CD4-positive, CD25-positive, alpha-beta regulatory T cell (primary cell): ENCODE measurements around the gene TNIK. TPM values are rescaled to one million over a fixed set of nuclear protein-coding genes. Genes with fewer than 3 reads are reported as not detected.
A peak's percentile ranks its signal among the peaks of the same experiment; 100 is the strongest.

Source experiments
- ATAC-seq, 2 donors: fragments of 150-1000 bp; cut with Tn5 transposase; one replicate each; pipeline ENCODE4 v1.10.0; 2021; ENCODE audit warnings: low read depth in 2 of 2, moderate number of reproducible peaks in 2 of 2, moderate library complexity in 1 of 2
- DNase-seq, 3 donors: peaks; one replicate each; pipeline versions ENCODE4 v3.0.0 to v3.0.0-alpha.2; 2012 to 2022; ENCODE audit warnings: mixed read lengths in 1 of 3
- H3K27ac ChIP-seq: one replicate; pipeline ENCODE4 v1.7.0; 2013; ENCODE audit warnings: mild to moderate bottlenecking, low read length; ENCODE audit not compliant: insufficient read depth, poor library complexity, severe bottlenecking
- H3K27me3 ChIP-seq: one replicate; pipeline ENCODE4 v1.7.0; 2013; ENCODE audit warnings: low read length; ENCODE audit not compliant: control insufficient read depth, insufficient read depth
- H3K36me3 ChIP-seq: one replicate; pipeline ENCODE4 v1.7.0; 2013; ENCODE audit warnings: mild to moderate bottlenecking, low read length, moderate library complexity; ENCODE audit not compliant: control insufficient read depth, insufficient read depth
- H3K4me1 ChIP-seq: 2 replicates; pipeline ENCODE4 v1.7.0; 2013; ENCODE audit warnings: mild to moderate bottlenecking, low read length; ENCODE audit not compliant: insufficient read depth, control insufficient read depth, poor library complexity, severe bottlenecking
- H3K4me3 ChIP-seq: one replicate; pipeline ENCODE4 v1.7.0; 2013; ENCODE audit warnings: low read depth, mild to moderate bottlenecking, low read length, moderate library complexity
- H3K9me3 ChIP-seq, 2 experiments: 1 replicate in 1 of 2; 2 replicates in 1 of 2; pipeline ENCODE4 v1.7.0; 2013; ENCODE audit warnings: low read length in 2 of 2, mild to moderate bottlenecking in 1 of 2, moderate library complexity in 1 of 2; ENCODE audit not compliant: control insufficient read depth in 2 of 2
- H3K27ac Mint-ChIP-seq, 3 donors: one replicate each; pipeline ENCODE4 v1.8.0; 2020 to 2022; ENCODE audit warnings: mild to moderate bottlenecking in 3 of 3, mixed read lengths in 3 of 3, moderate library complexity in 2 of 3
- H3K27me3 Mint-ChIP-seq: one replicate; pipeline ENCODE4 v1.8.0; 2022; ENCODE audit warnings: mild to moderate bottlenecking, mixed read lengths
- H3K36me3 Mint-ChIP-seq: one replicate; pipeline ENCODE4 v1.8.0; 2020; ENCODE audit warnings: mixed read lengths
- H3K4me1 Mint-ChIP-seq, 4 donors: one replicate each; pipeline ENCODE4 v1.8.0; 2020 to 2022; ENCODE audit warnings: mixed read lengths in 4 of 4, mild to moderate bottlenecking in 1 of 4
- H3K4me3 Mint-ChIP-seq, 4 donors: one replicate each; pipeline ENCODE4 v1.8.0; 2020 to 2022; ENCODE audit warnings: mild to moderate bottlenecking in 4 of 4, mixed read lengths in 4 of 4, moderate library complexity in 3 of 4
- H3K9me3 Mint-ChIP-seq, 7 donors: one replicate each; pipeline ENCODE4 v1.8.0; 2020 to 2022; ENCODE audit warnings: mixed read lengths in 7 of 7, mild to moderate bottlenecking in 3 of 7, moderate library complexity in 2 of 7
- polyA plus RNA-seq, 4 donors: library from polyadenylated mRNA; unstranded; fragments of 300-500 nt; fragmentation: Illumina TruSeq; gene quantifications; one replicate each; pipeline ENCODE4 v1.2.3, GENCODE V29; 2021
- total RNA-seq: library from RNA; stranded (reverse); gene quantifications from one replicate; pipeline ENCODE4 v1.2.3, GENCODE V29; 2022

Gene TNIK
- total and polyA plus RNA-seq, 5 donors from 2014 or later = 14.7 to 162 (median 22.3) TPM

DNA sequence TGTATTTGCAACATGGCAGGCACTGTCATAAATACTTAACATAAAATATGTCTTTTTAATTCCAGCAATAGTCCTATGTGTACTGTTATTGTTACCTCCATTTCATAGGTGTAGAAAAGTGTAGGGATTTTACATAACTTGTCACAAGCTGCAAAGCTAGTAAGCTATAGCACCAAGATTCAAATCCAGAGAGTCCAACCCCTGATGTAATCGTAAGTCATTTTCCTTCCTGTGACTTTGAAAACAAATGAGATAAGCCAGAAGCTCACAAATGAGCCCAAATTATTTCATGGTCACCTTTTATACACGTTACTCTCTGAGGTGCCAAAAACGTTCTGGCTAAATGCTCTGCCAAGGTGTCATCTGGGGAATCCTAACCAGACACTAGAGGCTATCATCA is 23.8 kb downstream of the TNIK start:
- peaks cover 5% of the 10 kb centered on the region for H3K36me3 ChIP-seq
- Mint-ChIP-seq H3K27ac (peak overlapping the region in 2 of 3 donors; percentile 22 to 57), H3K4me3 (peak overlapping the region in 2 of 4 donors; percentile 11 to 39), H3K9me3 (peaks cover 0 to 3% (median 0%) of the 10 kb centered on the region in 7 donors), H3K36me3 (peaks cover 19% of the 10 kb centered on the region), H3K27me3 (no peaks in the 10 kb centered on the region), H3K4me1 (peaks cover 54 to 83% (median 70%) of the 10 kb centered on the region in 4 donors)
- no peak for ATAC-seq
- H3K27me3 ChIP-seq = no peaks in the 10 kb centered on the region
- peaks cover 46% of the 10 kb centered on the region for H3K4me1 ChIP-seq
- H3K4me3 ChIP-seq = peak overlapping the region; percentile 20
- H3K9me3 ChIP-seq = no peaks in the 10 kb centered on the region
- H3K27ac ChIP-seq = no peak overlapping the region
- DNase-seq = no peak

DNA sequence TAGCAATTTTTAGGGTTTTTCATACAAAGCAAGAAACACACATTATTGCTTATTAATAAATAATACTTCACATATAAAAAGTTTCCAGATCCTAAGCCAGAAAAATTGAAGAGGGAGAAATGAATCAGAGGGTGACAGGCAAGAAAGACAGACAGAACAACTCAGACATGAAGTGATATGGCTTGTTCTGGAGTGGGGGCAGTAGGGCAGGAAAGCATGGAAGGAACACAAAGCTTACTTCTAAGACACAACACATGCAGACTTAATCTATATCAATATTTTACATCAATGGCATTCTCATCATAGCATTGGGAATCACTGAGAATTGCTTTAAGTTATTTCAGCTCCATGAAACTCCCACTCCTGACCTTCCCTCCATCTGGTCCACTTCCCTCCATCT is 24.4 kb downstream of the TNIK start:
- ATAC-seq = no peak
- Mint-ChIP-seq H3K4me3 (no peak overlapping the region), H3K4me1 (peaks cover 48 to 80% (median 65%) of the 10 kb centered on the region in 4 donors), H3K36me3 (peaks cover 19% of the 10 kb centered on the region), H3K27me3 (no peaks in the 10 kb centered on the region), H3K9me3 (peaks cover 0 to 3% (median 0%) of the 10 kb centered on the region in 7 donors), H3K27ac (peak overlapping the region in 2 of 3 donors; percentile 5 to 22)
- Histone ChIP-seq H3K4me3 (no peak overlapping the region), H3K4me1 (peaks cover 43% of the 10 kb centered on the region), H3K27me3 (no peaks in the 10 kb centered on the region), H3K9me3 (no peaks in the 10 kb centered on the region), H3K36me3 (peaks cover 5% of the 10 kb centered on the region), H3K27ac (no peak overlapping the region)
- no peak for DNase-seq

- Histone ChIP-seq H3K4me3 (no peak overlapping the region), H3K9me3 (no peaks in the 10 kb centered on the region), H3K27me3 (no peaks in the 10 kb centered on the region), H3K4me1 (peaks cover 40% of the 10 kb centered on the region), H3K36me3 (peaks cover 5% of the 10 kb centered on the region), H3K27ac (no peak overlapping the region)
- Mint-ChIP-seq H3K9me3 (peaks cover 0 to 3% (median 0%) of the 10 kb centered on the region in 7 donors), H3K4me1 (peaks cover 42 to 74% (median 60%) of the 10 kb centered on the region in 4 donors), H3K36me3 (peaks cover 18% of the 10 kb centered on the region), H3K27ac (peak overlapping the region; percentile 22 to 74 (median 67)), H3K27me3 (no peaks in the 10 kb centered on the region), H3K4me3 (no peak overlapping the region)
- DNase-seq (no peak), ATAC-seq (no peak)
These were observed 25.1 kb downstream of the TNIK start for GRCh38 chr3:171435143-171435542.

DNA sequence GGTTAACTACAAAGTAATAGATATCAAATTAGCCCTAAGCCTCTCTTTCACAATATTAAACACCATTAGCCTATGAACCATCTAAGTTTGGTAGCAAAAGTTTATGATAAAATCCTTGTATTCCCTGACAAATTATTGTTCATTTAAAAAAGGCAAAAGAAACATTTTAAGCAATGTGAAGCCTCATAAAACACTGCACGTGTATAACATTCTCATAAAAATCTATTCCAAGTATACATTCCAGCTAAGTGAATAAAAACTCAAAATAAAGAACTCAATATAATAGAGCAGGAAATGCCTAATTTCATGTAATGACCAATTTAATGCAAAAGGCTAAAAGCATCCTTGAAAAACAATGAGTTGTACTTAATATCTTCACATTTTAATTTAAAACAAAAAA is 27.7 kb downstream of the TNIK start:
- no peak overlapping the region for H3K4me3 ChIP-seq
- Mint-ChIP-seq H3K9me3 (peaks cover 0 to 3% (median 0%) of the 10 kb centered on the region in 7 donors), H3K27me3 (no peaks in the 10 kb centered on the region), H3K4me3 (no peak overlapping the region), H3K27ac (peak overlapping the region in 1 of 3 donors; percentile 56), H3K4me1 (peaks cover 31 to 53% (median 40%) of the 10 kb centered on the region in 4 donors), H3K36me3 (peaks cover 9% of the 10 kb centered on the region)
- H3K27ac ChIP-seq = no peak overlapping the region
- ATAC-seq (no peak), DNase-seq (no peak)
- H3K27me3 ChIP-seq = no peaks in the 10 kb centered on the region
- peaks cover 19% of the 10 kb centered on the region for H3K4me1 ChIP-seq
- H3K9me3 ChIP-seq = no peaks in the 10 kb centered on the region
- H3K36me3 ChIP-seq = peaks cover 5% of the 10 kb centered on the region

GRCh38 chr3:171431550-171431949 is 28.7 kb downstream of the TNIK start:
- Histone ChIP-seq H3K27ac (no peak overlapping the region), H3K9me3 (no peaks in the 10 kb centered on the region), H3K4me1 (peaks cover 9% of the 10 kb centered on the region), H3K4me3 (no peak overlapping the region), H3K27me3 (no peaks in the 10 kb centered on the region), H3K36me3 (peaks cover 8% of the 10 kb centered on the region)
- H3K4me3 Mint-ChIP-seq = no peak overlapping the region
- no peaks in the 10 kb centered on the region for H3K27me3 Mint-ChIP-seq
- ATAC-seq = no peak
- peaks cover 24 to 43% (median 32%) of the 10 kb centered on the region in 4 donors for H3K4me1 Mint-ChIP-seq
- H3K27ac Mint-ChIP-seq = no peak overlapping the region
- no peak for DNase-seq
- peaks cover 0 to 5% (median 0%) of the 10 kb centered on the region in 7 donors for H3K9me3 Mint-ChIP-seq
- peaks cover 8% of the 10 kb centered on the region for H3K36me3 Mint-ChIP-seq

- H3K36me3 Mint-ChIP-seq = peaks cover 4% of the 10 kb centered on the region
- Histone ChIP-seq H3K9me3 (no peaks in the 10 kb centered on the region), H3K27me3 (no peaks in the 10 kb centered on the region), H3K4me3 (no peak overlapping the region), H3K4me1 (no peaks in the 10 kb centered on the region), H3K36me3 (peaks cover 9% of the 10 kb centered on the region), H3K27ac (no peak overlapping the region)
- H3K27me3 Mint-ChIP-seq = no peaks in the 10 kb centered on the region
- no peak overlapping the region for H3K4me3 Mint-ChIP-seq
- no peak for ATAC-seq
- H3K4me1 Mint-ChIP-seq = peaks cover 17 to 34% (median 23%) of the 10 kb centered on the region in 4 donors
- no peak for DNase-seq
- H3K9me3 Mint-ChIP-seq = peaks cover 0 to 5% (median 0%) of the 10 kb centered on the region in 7 donors
- no peak overlapping the region for H3K27ac Mint-ChIP-seq
These were observed 29.7 kb downstream of the TNIK start for GRCh38 chr3:171430530-171430929.

GRCh38 chr3:171429635-171430034 is 30.6 kb downstream of the TNIK start:
- no peak for DNase-seq
- no peak overlapping the region for H3K27ac ChIP-seq
- peaks cover 4% of the 10 kb centered on the region for H3K36me3 ChIP-seq
- ATAC-seq = no peak
- H3K36me3 Mint-ChIP-seq = peaks cover 4% of the 10 kb centered on the region
- no peak overlapping the region for H3K4me3 ChIP-seq
- no peaks in the 10 kb centered on the region for H3K4me1 ChIP-seq
- H3K27ac Mint-ChIP-seq = no peak overlapping the region
- H3K4me3 Mint-ChIP-seq = no peak overlapping the region
- H3K4me1 Mint-ChIP-seq = peaks cover 8 to 25% (median 17%) of the 10 kb centered on the region in 4 donors
- no peaks in the 10 kb centered on the region for H3K27me3 ChIP-seq
- H3K9me3 ChIP-seq = no peaks in the 10 kb centered on the region
- peaks cover 0 to 2% (median 0%) of the 10 kb centered on the region in 7 donors for H3K9me3 Mint-ChIP-seq
- H3K27me3 Mint-ChIP-seq = no peaks in the 10 kb centered on the region

- H3K4me1 ChIP-seq = no peaks in the 10 kb centered on the region
- H3K9me3 ChIP-seq = no peaks in the 10 kb centered on the region
- no peaks in the 10 kb centered on the region for H3K27me3 ChIP-seq
- H3K27ac Mint-ChIP-seq = no peak overlapping the region
- DNase-seq = no peak
- H3K36me3 Mint-ChIP-seq = peaks cover 8% of the 10 kb centered on the region
- H3K4me3 Mint-ChIP-seq = no peak overlapping the region
- peaks cover 0 to 6% (median 0%) of the 10 kb centered on the region in 7 donors for H3K9me3 Mint-ChIP-seq
- no peaks in the 10 kb centered on the region for H3K27me3 Mint-ChIP-seq
- H3K36me3 ChIP-seq = peaks cover 4% of the 10 kb centered on the region
- ATAC-seq = no peak
- H3K4me3 ChIP-seq = no peak overlapping the region
- peaks cover 7 to 28% (median 18%) of the 10 kb centered on the region in 4 donors for H3K4me1 Mint-ChIP-seq
- no peak overlapping the region for H3K27ac ChIP-seq
These were observed 31.3 kb downstream of the TNIK start for GRCh38 chr3:171428892-171429291.
